COLO829 (cell line): ENCODE measurements around the gene AGRP.
"Not testable (repeated sequence)": the region's sequence is repeated elsewhere in the genome, so short reads cannot be mapped to it uniquely, and the experiment has no call there.

Experiments used
- DNase-seq: peaks from one replicate; pipeline ENCODE4 v3.0.0; 2012; ENCODE audit warnings: low spot score

The AGRP gene

GRCh38 chr16:67483150-67483549 lies at the start of gene AGRP:
AGRP (minus strand) TSS chr16:67483547; CDS start chr16:67483398, 149 bp downstream.
- DNase-seq = no peak

GRCh38 chr16:67531247-67531646 lies 47.9 kb upstream of the AGRP start:
- DNase-seq = no peak

GRCh38 chr16:67530013-67530939 lies 46.9 kb upstream of the AGRP start:
- DNase-seq = no peak

GRCh38 chr16:67529582-67530012 lies 46.2 kb upstream of the AGRP start:
- no peak for DNase-seq

GRCh38 chr16:67528870-67529581 lies 45.7 kb upstream of the AGRP start:
- peak; percentile 26 for DNase-seq

GRCh38 chr16:67528222-67528869 lies 45.0 kb upstream of the AGRP start, which contains the start of gene RIPOR1:
RIPOR1 (plus strand) TSS chr16:67528829; CDS start chr16:67538447, 9,618 bp downstream.
- no peak for DNase-seq

- no peak for DNase-seq
Observed at GRCh38 chr16:67526149-67526791, 42.9 kb upstream of the AGRP start.

GRCh38 chr16:67525176-67525860 lies 42.0 kb upstream of the AGRP start:
- no peak for DNase-seq

GRCh38 chr16:67521095-67521804 lies 37.9 kb upstream of the AGRP start:
- DNase-seq = peak; percentile 85

- DNase-seq = no peak
Observed at GRCh38 chr16:67519242-67519641, 35.9 kb upstream of the AGRP start.

- no peak for DNase-seq
Observed at GRCh38 chr16:67518676-67519075, 35.3 kb upstream of the AGRP start.

- DNase-seq = no peak
Observed at GRCh38 chr16:67517661-67518423, 34.5 kb upstream of the AGRP start.

GRCh38 chr16:67517155-67517445 lies 33.8 kb upstream of the AGRP start:
- no peak for DNase-seq

GRCh38 chr16:67516296-67517154 lies 33.2 kb upstream of the AGRP start:
- peak; percentile 54 for DNase-seq

- peak; percentile 43 for DNase-seq
Observed at GRCh38 chr16:67514382-67514828, 31.1 kb upstream of the AGRP start.

GRCh38 chr16:67513892-67514291 lies 30.5 kb upstream of the AGRP start:
- not testable (repeated sequence) for DNase-seq

- DNase-seq = no peak
Observed at GRCh38 chr16:67509016-67509415, 25.7 kb upstream of the AGRP start.

- DNase-seq = no peak
Observed at GRCh38 chr16:67506468-67506867, 23.1 kb upstream of the AGRP start.
